Subcutaneous abdominal adipose tissue (tissue), 5 donors: ENCODE measurements around the gene RBM20.

Experiments used
- H3K27ac ChIP-seq: one replicate; pipeline ENCODE4 v1.7.0; 2013; ENCODE audit warnings: low read depth, mild to moderate bottlenecking, inconsistent platforms, low read length, moderate library complexity
- H3K27me3 ChIP-seq, 5 donors: one replicate each; pipeline ENCODE4 v1.7.0; 2013; ENCODE audit warnings: low read length in 5 of 5, inconsistent platforms in 1 of 5; ENCODE audit not compliant: control insufficient read depth in 5 of 5, insufficient read depth in 4 of 5
- H3K36me3 ChIP-seq, 5 donors: one replicate each; pipeline ENCODE4 v1.7.0; 2013; ENCODE audit warnings: low read length in 5 of 5; ENCODE audit not compliant: control insufficient read depth in 5 of 5, insufficient read depth in 5 of 5
- H3K4me1 ChIP-seq, 5 donors: one replicate each; pipeline ENCODE4 v1.7.0; 2013; ENCODE audit warnings: low read length in 5 of 5, mild to moderate bottlenecking in 3 of 5, moderate library complexity in 1 of 5; ENCODE audit not compliant: control insufficient read depth in 5 of 5, insufficient read depth in 5 of 5
- H3K4me3 ChIP-seq, 5 donors: one replicate each; pipeline ENCODE4 v1.7.0; 2013; ENCODE audit warnings: low read length in 5 of 5, low read depth in 1 of 5
- H3K9ac ChIP-seq, 5 donors: one replicate each; pipeline ENCODE4 v1.7.0; 2013; ENCODE audit warnings: low read length in 5 of 5, mild to moderate bottlenecking in 4 of 5, moderate library complexity in 3 of 5
- H3K9me3 ChIP-seq, 5 donors: one replicate each; pipeline ENCODE4 v1.7.0; 2013; ENCODE audit warnings: low read length in 5 of 5; ENCODE audit not compliant: control insufficient read depth in 5 of 5
- donor health status: healthy.
- donor health status: healthy.
- donor health status: healthy.
- donor health status: healthy.
- donor health status: healthy.

Gene RBM20

GRCh38 chr10:110857265-110858171 lies 213.4 kb downstream of the RBM20 start:
- Histone ChIP-seq H3K36me3 (no peaks in the 10 kb centered on the region), H3K27ac (peak overlapping the region; percentile 73), H3K4me1 (peaks cover 12 to 48% (median 44%) of the 10 kb centered on the region in 5 donors), H3K9ac (peak overlapping the region in 1 of 5 donors; percentile 7), H3K27me3 (no peaks in the 10 kb centered on the region), H3K9me3 (no peaks in the 10 kb centered on the region), H3K4me3 (peak overlapping the region in 1 of 5 donors; percentile 43)

DNA sequence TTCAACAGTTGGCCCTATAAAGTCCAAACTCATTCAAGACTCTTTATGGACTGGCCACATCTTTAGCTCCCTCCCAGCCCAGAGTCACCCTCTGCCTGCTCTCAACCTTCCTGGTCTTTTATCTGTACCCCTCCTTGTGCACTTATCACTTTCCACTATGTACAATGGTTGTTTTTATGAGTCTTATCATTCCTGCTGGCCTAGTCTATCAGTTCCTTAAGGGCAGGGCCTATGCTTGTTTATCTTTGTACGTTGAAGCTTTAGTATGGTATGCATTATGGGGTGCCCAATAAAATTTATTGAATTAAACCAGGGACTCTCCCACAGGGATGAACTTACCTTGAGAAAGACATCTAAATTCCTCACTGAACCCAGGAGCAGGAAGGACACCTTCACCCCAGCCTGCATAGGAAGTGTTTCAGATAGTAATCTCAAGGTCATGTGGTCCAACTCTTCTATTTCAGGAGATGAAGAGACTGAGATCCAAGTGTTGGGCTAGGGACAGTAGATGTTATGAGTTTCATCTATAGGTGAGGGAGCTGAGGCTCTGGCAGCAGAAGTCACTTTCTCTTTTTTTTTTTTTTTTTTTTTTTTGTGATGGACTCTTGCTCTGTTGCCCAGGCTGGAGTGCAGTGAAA lies 214.3 kb downstream of the RBM20 start:
- H3K9ac ChIP-seq, result peak overlapping the region in 1 of 5 donors; percentile 7
- no peak overlapping the region for H3K4me3 ChIP-seq
- no peaks in the 10 kb centered on the region for H3K9me3 ChIP-seq
- H3K27me3 ChIP-seq, result no peaks in the 10 kb centered on the region
- H3K36me3 ChIP-seq, result no peaks in the 10 kb centered on the region
- H3K27ac ChIP-seq, result peak overlapping the region; percentile 73
- peaks cover 12 to 57% (median 50%) of the 10 kb centered on the region in 5 donors for H3K4me1 ChIP-seq

- Histone ChIP-seq H3K36me3 (no peaks in the 10 kb centered on the region), H3K4me1 (peaks cover 12 to 66% (median 55%) of the 10 kb centered on the region in 5 donors), H3K9ac (peak overlapping the region in 3 of 5 donors; percentile 19 to 42 (median 34)), H3K4me3 (peak overlapping the region in 1 of 5 donors; percentile 32), H3K27me3 (no peaks in the 10 kb centered on the region), H3K9me3 (no peaks in the 10 kb centered on the region), H3K27ac (peak overlapping the region; percentile 73)
These were observed 215.3 kb downstream of the RBM20 start for GRCh38 chr10:110859206-110859972.

DNA sequence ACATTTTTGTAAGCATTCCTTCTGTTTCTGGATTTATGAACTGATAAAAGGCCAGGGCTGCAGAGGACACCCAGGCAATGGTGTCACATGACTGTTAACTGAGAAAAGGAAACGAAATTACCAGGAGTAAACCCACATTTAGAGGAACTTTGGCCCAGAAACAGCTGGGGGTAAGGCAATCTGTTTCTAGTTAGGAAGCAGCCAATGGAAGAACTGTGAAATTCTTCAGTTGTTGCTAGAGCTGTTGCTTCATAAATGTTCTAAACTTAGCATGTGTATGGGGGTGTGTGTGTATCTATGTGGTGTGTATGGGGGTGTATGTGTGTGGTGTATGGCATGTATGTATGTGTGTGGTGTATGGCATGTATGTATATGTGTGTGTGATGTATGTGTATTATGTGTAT lies 215.8 kb downstream of the RBM20 start:
- H3K9ac ChIP-seq, result peak overlapping the region in 3 of 5 donors; percentile 7 to 42 (median 34)
- H3K27me3 ChIP-seq, result no peaks in the 10 kb centered on the region
- peak overlapping the region; percentile 73 for H3K27ac ChIP-seq
- H3K4me3 ChIP-seq, result peak overlapping the region in 1 of 5 donors; percentile 32
- H3K9me3 ChIP-seq, result no peaks in the 10 kb centered on the region
- H3K4me1 ChIP-seq, result peaks cover 12 to 72% (median 61%) of the 10 kb centered on the region in 5 donors
- H3K36me3 ChIP-seq, result no peaks in the 10 kb centered on the region

- H3K27ac ChIP-seq, result peak overlapping the region; percentile 73
- no peaks in the 10 kb centered on the region for H3K9me3 ChIP-seq
- H3K9ac ChIP-seq, result peak overlapping the region in 1 of 5 donors; percentile 54
- H3K27me3 ChIP-seq, result no peaks in the 10 kb centered on the region
- H3K4me1 ChIP-seq, result peaks cover 12 to 79% (median 68%) of the 10 kb centered on the region in 5 donors
- no peak overlapping the region for H3K4me3 ChIP-seq
- H3K36me3 ChIP-seq, result no peaks in the 10 kb centered on the region
These were observed 216.6 kb downstream of the RBM20 start for GRCh38 chr10:110860576-110861241.

DNA sequence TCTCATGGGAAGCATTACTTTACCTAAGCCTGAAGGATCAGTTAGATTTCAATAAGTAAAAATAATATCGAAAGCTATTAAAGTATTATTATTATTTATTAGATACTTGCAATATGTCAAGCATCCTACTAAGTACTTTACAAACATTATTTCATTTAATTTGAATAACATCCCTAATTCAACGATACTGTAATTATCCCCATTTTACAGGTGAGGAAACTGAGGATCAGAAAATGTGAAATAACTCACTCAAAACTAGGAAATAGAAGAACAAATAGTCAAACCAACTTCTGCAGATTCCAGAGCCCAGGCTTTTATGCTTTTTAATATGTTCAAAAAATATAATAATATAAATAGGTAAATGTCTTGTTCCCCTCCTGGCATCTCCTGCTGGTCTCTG lies 217.3 kb downstream of the RBM20 start:
- Histone ChIP-seq H3K27me3 (no peaks in the 10 kb centered on the region), H3K27ac (peak overlapping the region; percentile 24), H3K36me3 (no peaks in the 10 kb centered on the region), H3K4me1 (peaks cover 12 to 87% (median 73%) of the 10 kb centered on the region in 5 donors), H3K9me3 (no peaks in the 10 kb centered on the region), H3K4me3 (no peak overlapping the region), H3K9ac (no peak overlapping the region)

DNA sequence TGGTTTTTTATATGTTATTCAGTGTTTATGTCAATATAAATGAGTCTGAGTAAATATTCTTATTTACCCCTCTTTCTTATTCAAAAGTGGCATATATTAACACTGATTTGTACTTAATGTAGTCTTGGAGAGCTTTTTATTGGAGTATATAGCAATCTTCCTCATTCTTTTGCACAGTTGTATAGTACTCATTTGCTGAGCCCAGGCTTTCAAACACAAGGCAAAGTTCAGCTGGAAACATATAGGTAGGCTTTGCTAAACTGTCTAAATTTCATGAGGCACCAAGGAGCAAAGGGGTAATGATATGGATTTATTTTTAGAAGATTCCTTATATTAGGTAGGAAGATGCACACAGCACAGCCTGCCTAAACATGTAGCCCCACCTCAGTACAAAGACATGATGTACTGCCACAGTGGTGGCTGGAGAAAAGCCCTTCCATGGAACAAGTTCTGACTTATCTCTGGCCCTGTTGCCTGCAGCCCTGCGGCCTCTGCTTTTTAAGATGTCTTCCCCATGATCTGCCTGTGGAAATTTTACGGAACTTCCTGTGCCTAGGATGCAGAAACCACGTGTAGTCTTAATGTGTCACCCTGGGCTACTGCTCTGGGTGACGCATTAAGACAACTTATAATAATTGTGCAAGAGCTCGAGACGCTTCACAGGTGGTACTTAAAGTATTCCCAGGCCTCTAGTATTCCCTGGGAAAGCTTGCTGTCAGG lies 218.0 kb downstream of the RBM20 start:
- Histone ChIP-seq H3K36me3 (no peaks in the 10 kb centered on the region), H3K4me1 (peaks cover 12 to 92% (median 78%) of the 10 kb centered on the region in 5 donors), H3K27me3 (no peaks in the 10 kb centered on the region), H3K4me3 (no peak overlapping the region), H3K9me3 (no peaks in the 10 kb centered on the region), H3K9ac (no peak overlapping the region), H3K27ac (peak overlapping the region; percentile 24)

DNA sequence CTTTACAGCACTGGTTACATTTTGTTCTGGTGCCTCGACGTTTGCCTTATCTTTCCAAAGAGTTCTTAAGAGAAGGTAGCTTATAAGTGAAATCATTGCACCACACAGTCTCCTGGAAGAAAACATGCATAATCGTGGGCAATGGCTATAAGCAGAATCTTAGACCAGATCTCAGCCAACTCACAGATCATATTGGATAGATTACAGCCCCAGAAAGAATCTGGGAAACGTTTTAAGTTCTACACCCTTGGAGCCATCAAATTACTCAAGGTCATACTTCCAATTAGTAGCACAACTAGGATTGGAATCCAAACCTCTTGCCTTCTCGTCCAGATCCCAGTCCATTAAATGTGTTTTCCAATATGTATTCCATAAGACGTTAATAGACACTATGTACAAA lies 218.8 kb downstream of the RBM20 start:
- H3K9ac ChIP-seq, result no peak overlapping the region
- peaks cover 8 to 91% (median 70%) of the 10 kb centered on the region in 5 donors for H3K4me1 ChIP-seq
- no peak overlapping the region for H3K4me3 ChIP-seq
- no peaks in the 10 kb centered on the region for H3K36me3 ChIP-seq
- no peaks in the 10 kb centered on the region for H3K9me3 ChIP-seq
- H3K27ac ChIP-seq, result no peak overlapping the region
- no peaks in the 10 kb centered on the region for H3K27me3 ChIP-seq

- H3K27ac ChIP-seq, result peak overlapping the region; percentile 28
- no peak overlapping the region for H3K4me3 ChIP-seq
- H3K9me3 ChIP-seq, result no peaks in the 10 kb centered on the region
- no peaks in the 10 kb centered on the region for H3K36me3 ChIP-seq
- no peak overlapping the region for H3K9ac ChIP-seq
- peaks cover 8 to 88% (median 66%) of the 10 kb centered on the region in 5 donors for H3K4me1 ChIP-seq
- H3K27me3 ChIP-seq, result no peaks in the 10 kb centered on the region
These were observed 219.2 kb downstream of the RBM20 start for GRCh38 chr10:110863361-110863760.
